WERI-Rb-1 (cell line): Measurements from ENCODE around the gene PEPD.

ENCODE experiments used
- DNase-seq: peaks from one replicate; pipeline ENCODE4 v3.0.0-alpha.2; 2020
- H3K27ac ChIP-seq: fragments of 250-450 bp; sonication (Bioruptor Pico); 2 replicates; pipeline ENCODE4 v1.5.1; 2020; ENCODE audit warnings: mild to moderate bottlenecking, moderate library complexity
- H3K27me3 ChIP-seq: fragments of 250-450 bp; sonication (Bioruptor Pico); 2 replicates; pipeline ENCODE4 v1.5.1; 2021; ENCODE audit warnings: mild to moderate bottlenecking, low read depth, moderate library complexity; ENCODE audit not compliant: insufficient read depth, severe bottlenecking
- H3K36me3 ChIP-seq: fragments of 250-450 bp; sonication (Bioruptor Pico); 2 replicates; pipeline ENCODE4 v1.5.1; 2020; ENCODE audit warnings: mild to moderate bottlenecking, moderate library complexity
- H3K4me3 ChIP-seq: 2 replicates; pipeline ENCODE4 v1.5.1; 2011; ENCODE audit warnings: low read depth, mild to moderate bottlenecking, control low read depth, low read length
- H3K9me3 ChIP-seq: fragments of 250-450 bp; sonication (Bioruptor Pico); 2 replicates; pipeline ENCODE4 v1.5.1; 2021; ENCODE audit warnings: mild to moderate bottlenecking, moderate library complexity; ENCODE audit not compliant: severe bottlenecking
- CTCF ChIP-seq: IDR thresholded peaks from 2 replicates; pipeline ENCODE4 v1.5.1; 2011; ENCODE audit warnings: low read depth, mild to moderate bottlenecking, control low read depth, inconsistent platforms, low read length

PEPD gene

GRCh38 chr19:33500586-33500985, 21.0 kb downstream of the PEPD start:
- Histone ChIP-seq H3K36me3 (peaks cover 4% of the 10 kb centered on the region; the same call in 1 of the 2 replicates), H3K27me3 (no peaks in the 10 kb centered on the region), H3K27ac (no peak overlapping the region), H3K9me3 (no peaks in the 10 kb centered on the region), H3K4me3 (no peak overlapping the region)
- DNase-seq = no peak
- no peak for TF ChIP-seq CTCF

- no peak overlapping the region for H3K27ac ChIP-seq
- TF ChIP-seq CTCF = no peak
Observed at GRCh38 chr19:33499671-33500506, 21.7 kb downstream of the PEPD start.

GRCh38 chr19:33499248-33499647, 22.3 kb downstream of the PEPD start:
- Histone ChIP-seq H3K27me3 (no peaks in the 10 kb centered on the region), H3K27ac (no peak overlapping the region), H3K9me3 (no peaks in the 10 kb centered on the region), H3K4me3 (no peak overlapping the region), H3K36me3 (peaks cover 4% of the 10 kb centered on the region; the same call in 1 of the 2 replicates)
- TF ChIP-seq CTCF = no peak
- no peak for DNase-seq

More at GRCh38 chr19:33499671-33500506, 21.7 kb downstream of the PEPD start:
- no peaks in the 10 kb centered on the region for H3K27me3 ChIP-seq
- H3K4me3 ChIP-seq = no peak overlapping the region
- H3K36me3 ChIP-seq = peaks cover 4% of the 10 kb centered on the region; the same call in 1 of the 2 replicates
- no peaks in the 10 kb centered on the region for H3K9me3 ChIP-seq
- no peak for DNase-seq

GRCh38 chr19:33498391-33499000, 23.1 kb downstream of the PEPD start:
- no peak for DNase-seq
- no peak overlapping the region for H3K4me3 ChIP-seq
- H3K9me3 ChIP-seq = no peaks in the 10 kb centered on the region
- no peak overlapping the region for H3K27ac ChIP-seq
- H3K27me3 ChIP-seq = no peaks in the 10 kb centered on the region
- H3K36me3 ChIP-seq = peaks cover 4% of the 10 kb centered on the region; the same call in 1 of the 2 replicates
- TF ChIP-seq CTCF = no peak

- Histone ChIP-seq H3K27ac (no peak overlapping the region), H3K36me3 (peaks cover 4% of the 10 kb centered on the region; the same call in 1 of the 2 replicates), H3K9me3 (no peaks in the 10 kb centered on the region), H3K27me3 (no peaks in the 10 kb centered on the region), H3K4me3 (no peak overlapping the region)
- no peak for TF ChIP-seq CTCF
- DNase-seq = no peak
Observed at GRCh38 chr19:33497778-33498175, 23.8 kb downstream of the PEPD start.
